ENCODE results near the gene RPL19. TPM values are rescaled to one million over a fixed set of nuclear protein-coding genes. Genes with fewer than 3 reads are reported as not detected.

RPL19 gene
- total and polyA plus RNA-seq, 8 donors: 1,114 to 4,546 (median 2,476) TPM

- no peaks in the 10 kb centered on the region for H3K27me3 ChIP-seq
- H3K4me1 ChIP-seq: peaks cover 15 to 32% (median 26%) of the 10 kb centered on the region in 4 donors
- TF ChIP-seq POLR2AphosphoS5 (IDR thresholded peaks at IDR 0.05): no peak
- no peak for TF ChIP-seq POLR2A (IDR thresholded peaks at IDR 0.05)
- TF ChIP-seq EP300 (IDR thresholded peaks at IDR 0.05): no peak
- TF ChIP-seq, protein P1, sequence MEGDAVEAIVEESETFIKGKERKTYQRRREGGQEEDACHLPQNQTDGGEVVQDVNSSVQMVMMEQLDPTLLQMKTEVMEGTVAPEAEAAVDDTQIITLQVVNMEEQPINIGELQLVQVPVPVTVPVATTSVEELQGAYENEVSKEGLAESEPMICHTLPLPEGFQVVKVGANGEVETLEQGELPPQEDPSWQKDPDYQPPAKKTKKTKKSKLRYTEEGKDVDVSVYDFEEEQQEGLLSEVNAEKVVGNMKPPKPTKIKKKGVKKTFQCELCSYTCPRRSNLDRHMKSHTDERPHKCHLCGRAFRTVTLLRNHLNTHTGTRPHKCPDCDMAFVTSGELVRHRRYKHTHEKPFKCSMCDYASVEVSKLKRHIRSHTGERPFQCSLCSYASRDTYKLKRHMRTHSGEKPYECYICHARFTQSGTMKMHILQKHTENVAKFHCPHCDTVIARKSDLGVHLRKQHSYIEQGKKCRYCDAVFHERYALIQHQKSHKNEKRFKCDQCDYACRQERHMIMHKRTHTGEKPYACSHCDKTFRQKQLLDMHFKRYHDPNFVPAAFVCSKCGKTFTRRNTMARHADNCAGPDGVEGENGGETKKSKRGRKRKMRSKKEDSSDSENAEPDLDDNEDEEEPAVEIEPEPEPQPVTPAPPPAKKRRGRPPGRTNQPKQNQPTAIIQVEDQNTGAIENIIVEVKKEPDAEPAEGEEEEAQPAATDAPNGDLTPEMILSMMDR (IDR thresholded peaks at IDR 0.05): no peak
- H3K4me3 ChIP-seq: no peak overlapping the region
- H3K36me3 ChIP-seq: peaks cover 0 to 72% (median 68%) of the 10 kb centered on the region in 4 donors
- H3K9me3 ChIP-seq: no peaks in the 10 kb centered on the region
- 82 to 95% (median 94%) methylated on average over 8 to 9 of the region's 9 CpGs for WGBS, 5 donors
- no peak overlapping the region for H3K27ac ChIP-seq
- DNase-seq: no peak
- intact Hi-C loops (cut with DNase I; ENCODE audit: low total_unique reads): no loop called here
Measured at GRCh38 chr17:39191750-39192510, 8.2 kb upstream of the RPL19 start.

GRCh38 chr17:39192901-39193300 lies 7.2 kb upstream of the RPL19 start:
- H3K27me3 ChIP-seq: no peaks in the 10 kb centered on the region
- H3K9me3 ChIP-seq: no peaks in the 10 kb centered on the region
- TF ChIP-seq EP300 (IDR thresholded peaks at IDR 0.05): no peak
- TF ChIP-seq POLR2AphosphoS5 (IDR thresholded peaks at IDR 0.05): no peak
- TF ChIP-seq, protein P1 (IDR thresholded peaks at IDR 0.05): no peak
- DNase-seq: no peak
- H3K27ac ChIP-seq: no peak overlapping the region
- intact Hi-C loops (cut with DNase I; ENCODE audit: low total_unique reads): no loop called here
- WGBS, 5 donors: 94 to 98% (median 97%) methylated on average over 14 to 16 of the region's 16 CpGs
- H3K4me1 ChIP-seq: peaks cover 20 to 42% (median 35%) of the 10 kb centered on the region in 4 donors
- peaks cover 0 to 62% (median 58%) of the 10 kb centered on the region in 4 donors for H3K36me3 ChIP-seq
- no peak overlapping the region for H3K4me3 ChIP-seq

DNA sequence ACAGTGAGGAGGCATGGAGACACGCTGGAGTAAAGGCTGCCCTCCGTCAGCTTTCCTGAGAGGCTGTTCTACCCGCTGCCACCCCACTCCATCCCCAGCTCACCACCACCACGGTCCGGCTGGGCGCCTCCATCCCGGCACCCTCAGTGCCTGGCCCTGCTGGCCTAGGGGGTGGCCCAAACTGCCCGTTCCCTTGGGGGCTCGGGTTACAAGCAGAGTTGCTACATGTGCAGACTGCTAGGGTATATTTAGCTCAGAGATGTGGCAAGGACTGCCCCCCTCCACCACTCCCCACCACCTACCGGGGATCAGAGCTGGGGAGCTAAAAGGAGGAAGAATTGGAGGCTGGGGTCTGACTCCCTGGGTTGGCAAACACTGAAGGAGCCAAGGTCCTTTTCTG lies 6.7 kb upstream of the RPL19 start:
- H3K27me3 ChIP-seq: no peaks in the 10 kb centered on the region
- peaks cover 25 to 47% (median 39%) of the 10 kb centered on the region in 4 donors for H3K4me1 ChIP-seq
- H3K9me3 ChIP-seq: no peaks in the 10 kb centered on the region
- TF ChIP-seq POLR2AphosphoS5 (IDR thresholded peaks at IDR 0.05) (no peak), POLR2A (IDR thresholded peaks at IDR 0.05) (no peak), EP300 (IDR thresholded peaks at IDR 0.05) (no peak)
- TF ChIP-seq, protein P1 (IDR thresholded peaks at IDR 0.05): no peak
- H3K4me3 ChIP-seq: no peak overlapping the region
- H3K36me3 ChIP-seq: peaks cover 0 to 58% (median 54%) of the 10 kb centered on the region in 4 donors
- no peak for DNase-seq
- WGBS, 5 donors: 77 to 94% (median 86%) methylated on average over 7 to 10 of the region's 10 CpGs
- intact Hi-C loops (cut with DNase I; ENCODE audit: low total_unique reads): no loop called here
- no peak overlapping the region for H3K27ac ChIP-seq

- Histone ChIP-seq H3K4me1 (peaks cover 28 to 55% (median 45%) of the 10 kb centered on the region in 4 donors), H3K4me3 (no peak overlapping the region), H3K9me3 (no peaks in the 10 kb centered on the region), H3K27me3 (no peaks in the 10 kb centered on the region), H3K27ac (peak overlapping the region in 3 of 5 donors; percentile 10 to 97 (median 11)), H3K36me3 (peaks cover 0 to 48% (median 44%) of the 10 kb centered on the region in 4 donors)
- intact Hi-C loops (cut with DNase I; ENCODE audit: low total_unique reads): no loop called here
- DNase-seq: peak in 1 of 2 donors; percentile 86
- 65 to 82% (median 74%) methylated on average over 18 to 20 of the region's 20 CpGs for WGBS, 5 donors
- TF ChIP-seq, protein P1 (IDR thresholded peaks at IDR 0.05): peak in 2 of 7 experiments; percentile 8 to 19
- TF ChIP-seq POLR2A (IDR thresholded peaks at IDR 0.05): no peak
Measured at GRCh38 chr17:39194089-39194984, 5.7 kb upstream of the RPL19 start.

All from stomach (tissue), 9 donors.